Urinary bladder (tissue), 4 donors: ENCODE data around the gene DYSF. TPM values are rescaled to one million over a fixed set of nuclear protein-coding genes. Genes with fewer than 3 reads are reported as not detected.

Experiments
- DNase-seq: peaks from one replicate; pipeline ENCODE4 v3.0.0-alpha.2; 2015; ENCODE audit errors: extremely low spot score
- H3K27ac ChIP-seq: one replicate; pipeline ENCODE4 v1.5.1; 2013; ENCODE audit warnings: low read depth, mild to moderate bottlenecking, moderate library complexity
- H3K36me3 ChIP-seq: one replicate; pipeline ENCODE4 v1.6.1; 2013; ENCODE audit warnings: mild to moderate bottlenecking, moderate library complexity; ENCODE audit not compliant: insufficient read depth
- H3K4me1 ChIP-seq: one replicate; pipeline ENCODE4 v1.6.1; 2013; ENCODE audit warnings: mild to moderate bottlenecking, moderate library complexity; ENCODE audit not compliant: insufficient read depth
- H3K4me3 ChIP-seq: one replicate; pipeline ENCODE4 v1.5.1; 2013; ENCODE audit warnings: low read depth, low read length
- WGBS: extraction: QIAGEN DNeasy Blood & Tissue Kit; methylation state at CpG from one replicate; pipeline ENCODE4 v1.1.7; 2013; 5-methylcytosine and 5-hydroxymethylcytosine counted together
- polyA plus RNA-seq: library from polyadenylated mRNA; stranded (reverse); fragments of 200-250 nt; gene quantifications from one replicate; pipeline ENCODE4 v1.2.3, GENCODE V29; 2013
- total RNA-seq: library from RNA; depleted of rRNA; stranded (reverse); fragments of >200 nt; gene quantifications from one replicate; pipeline ENCODE4 v1.2.3, GENCODE V29; 2014
- donor health status: healthy with polysubstance abuse.
- donor health status: healthy.

DYSF gene
- total and polyA plus RNA-seq, 2 donors, result 19.0 to 22.9 TPM

DNA sequence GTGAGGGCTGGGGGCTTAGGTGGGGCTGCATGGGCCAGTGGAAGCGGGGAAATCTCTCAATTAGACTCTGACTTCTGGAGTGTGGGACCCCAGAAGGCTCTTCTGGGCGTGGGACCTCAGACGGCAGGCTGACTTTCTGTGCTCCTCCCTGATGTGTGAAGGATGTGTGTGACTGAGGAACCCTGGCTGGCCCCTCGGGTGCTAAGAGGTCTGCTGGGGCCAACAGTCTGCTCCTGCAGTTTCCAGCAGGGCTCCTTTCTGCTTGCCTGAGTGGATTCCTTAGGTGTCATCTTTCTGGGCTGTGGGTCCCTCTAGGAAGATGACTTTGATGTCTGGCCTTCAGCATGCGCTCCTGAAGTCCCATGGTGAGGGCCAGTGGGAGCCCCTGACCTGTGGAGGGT is 167.5 kb downstream of the DYSF start:
- Histone ChIP-seq H3K4me1 (no peaks in the 10 kb centered on the region), H3K36me3 (no peaks in the 10 kb centered on the region), H3K4me3 (no peak overlapping the region), H3K27ac (no peak overlapping the region)
- WGBS, result 83% methylated on average over 5 of the region's 5 CpGs
- DNase-seq, result no peak

DNA sequence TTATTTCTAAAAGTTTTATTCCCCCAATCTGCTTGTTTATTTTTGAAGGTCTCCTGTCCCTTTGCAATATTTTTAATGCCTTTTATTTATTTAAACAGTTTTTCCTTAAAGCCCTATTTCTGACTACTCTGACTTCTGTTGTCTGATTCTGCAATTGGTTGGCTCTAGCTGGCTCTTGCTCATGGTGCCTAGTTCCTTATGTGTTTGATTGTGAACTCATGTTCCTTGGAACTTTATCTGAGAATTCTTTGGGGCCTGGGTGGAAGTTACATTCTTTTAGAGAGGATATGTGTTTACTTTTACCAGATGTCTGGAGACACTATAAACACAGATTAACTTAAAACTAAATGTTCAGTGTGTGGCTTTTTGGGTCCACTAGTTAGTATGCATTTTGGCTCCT is 175.9 kb downstream of the DYSF start:
- Histone ChIP-seq H3K27ac (no peak overlapping the region), H3K4me3 (no peak overlapping the region), H3K36me3 (no peaks in the 10 kb centered on the region), H3K4me1 (no peaks in the 10 kb centered on the region)
- no peak for DNase-seq

DNA sequence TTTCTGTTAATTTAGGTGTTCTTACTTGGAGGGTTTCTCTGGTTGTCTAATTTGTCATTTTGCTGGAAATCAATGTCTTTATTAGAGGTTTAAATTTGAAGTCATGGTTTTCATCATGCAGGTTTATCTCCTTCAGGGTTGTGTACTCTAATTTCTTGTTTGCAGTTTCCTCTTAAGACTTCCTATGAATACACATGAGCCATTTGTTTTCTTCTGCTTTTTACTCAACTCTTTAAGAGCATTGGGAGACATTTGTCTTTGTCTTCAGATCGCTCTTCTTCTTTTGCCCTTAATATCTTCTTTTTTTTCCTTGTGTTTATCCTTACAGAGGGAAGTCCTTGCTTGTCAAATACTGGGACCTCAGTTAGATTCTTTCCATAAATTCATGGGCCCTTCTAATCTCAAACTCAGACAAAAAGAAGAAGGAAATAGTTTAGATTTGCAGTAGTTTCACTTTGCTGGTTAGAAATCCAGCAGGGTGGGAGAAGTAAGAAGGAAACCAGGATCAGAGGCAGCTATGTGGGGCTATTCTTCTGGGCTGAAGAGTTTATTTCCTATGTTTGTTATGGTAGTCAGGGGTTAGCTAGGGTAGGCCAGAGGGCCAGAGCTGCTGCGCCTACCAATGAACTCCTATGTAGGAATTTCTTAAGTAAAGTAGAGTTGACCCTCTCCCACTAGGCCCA is 176.6 kb downstream of the DYSF start:
- 90% methylated on average over 2 of the region's 2 CpGs for WGBS
- H3K36me3 ChIP-seq, result no peaks in the 10 kb centered on the region
- no peak overlapping the region for H3K4me3 ChIP-seq
- H3K27ac ChIP-seq, result no peak overlapping the region
- H3K4me1 ChIP-seq, result no peaks in the 10 kb centered on the region
- no peak for DNase-seq

DNA sequence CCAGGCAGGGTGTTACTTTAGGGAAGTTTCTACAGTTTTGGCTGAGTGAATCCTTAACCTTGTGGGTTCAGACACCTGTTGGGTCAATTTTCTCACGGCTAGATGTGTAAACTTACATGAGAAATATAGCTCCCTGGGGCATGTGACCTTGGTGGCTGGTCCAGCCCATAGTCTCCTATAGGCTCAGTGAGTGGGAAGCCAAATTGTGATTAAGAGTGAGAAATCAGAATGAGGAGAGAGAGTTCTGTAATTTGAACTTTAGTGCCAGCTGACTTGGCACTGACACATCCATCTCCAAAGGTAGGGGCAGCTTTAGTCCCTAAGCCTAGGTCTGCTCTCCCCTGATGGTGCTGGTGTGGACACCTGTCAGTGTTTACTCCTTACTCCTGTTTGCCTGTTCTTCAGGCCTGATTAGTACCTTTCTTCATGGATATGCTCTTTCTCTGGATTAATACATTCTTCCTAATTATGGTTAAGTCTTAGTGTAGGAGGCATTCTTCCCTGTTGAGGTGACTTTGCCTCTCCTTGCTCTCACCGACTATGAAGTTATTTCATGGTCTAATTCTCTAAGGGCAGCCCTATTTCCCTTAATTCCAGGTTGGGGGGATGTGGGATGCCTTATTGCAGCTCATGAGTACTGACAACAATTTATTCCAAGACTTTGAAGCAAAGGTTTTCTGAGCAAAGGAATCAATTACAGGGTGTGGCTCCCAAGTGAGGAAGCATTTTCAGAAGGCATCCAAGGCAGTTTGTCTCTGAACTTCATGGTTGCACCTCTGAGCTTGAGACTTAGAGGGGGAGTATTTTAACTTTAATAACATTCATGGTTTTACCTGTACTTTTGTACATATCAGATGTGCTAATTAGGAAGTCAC is 177.3 kb downstream of the DYSF start:
- no peak overlapping the region for H3K27ac ChIP-seq
- no peaks in the 10 kb centered on the region for H3K4me1 ChIP-seq
- WGBS, result 83% methylated on average over 2 of the region's 2 CpGs
- no peak for DNase-seq
- H3K4me3 ChIP-seq, result no peak overlapping the region
- H3K36me3 ChIP-seq, result no peaks in the 10 kb centered on the region

DNA sequence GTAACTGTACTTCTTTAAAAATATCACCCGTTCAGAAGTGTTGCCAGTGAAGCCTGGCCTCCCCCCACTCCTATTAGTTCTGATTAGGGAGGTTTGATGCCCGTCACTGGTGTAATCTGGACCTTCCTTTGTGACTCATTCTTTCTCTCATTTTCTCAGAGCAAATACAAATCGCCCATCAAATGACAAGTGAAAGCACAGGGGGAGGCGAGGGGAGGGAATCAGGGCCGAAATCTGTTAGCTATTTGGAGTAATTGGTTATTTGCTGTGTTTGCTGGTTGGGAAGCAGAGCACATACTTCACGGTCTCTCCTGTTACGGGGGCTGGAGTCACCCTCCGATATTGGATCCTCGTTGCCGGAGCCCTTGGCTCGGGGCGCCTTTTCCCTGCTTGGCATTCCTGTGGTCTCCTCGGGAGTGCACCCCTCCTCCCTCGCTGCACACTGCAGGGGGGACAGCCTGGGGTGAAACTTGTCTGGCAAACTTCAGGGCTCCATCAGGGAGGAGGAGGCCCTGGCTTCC is 178.1 kb downstream of the DYSF start:
- Histone ChIP-seq H3K27ac (no peak overlapping the region), H3K4me1 (no peaks in the 10 kb centered on the region), H3K4me3 (no peak overlapping the region), H3K36me3 (no peaks in the 10 kb centered on the region)
- DNase-seq, result no peak
- 69% methylated on average over 14 of the region's 14 CpGs for WGBS

DNA sequence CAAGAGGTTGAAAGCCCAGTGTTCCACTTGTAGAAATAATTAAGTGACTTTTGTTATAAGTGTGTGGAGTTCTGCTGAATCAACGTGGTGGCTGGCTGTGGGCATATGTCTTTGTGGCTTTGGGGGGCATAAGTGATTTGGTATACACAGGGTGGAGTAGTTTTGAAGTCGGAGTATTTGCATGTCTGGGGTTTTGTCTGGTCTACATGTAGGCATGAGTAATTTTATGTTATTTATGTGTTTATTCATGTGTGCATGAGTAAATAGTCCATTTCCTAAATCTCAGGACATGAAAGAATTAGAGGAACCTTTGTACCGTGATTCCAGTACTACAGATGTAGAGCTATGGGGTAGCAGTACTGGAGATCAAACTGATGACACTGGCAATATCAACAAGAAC is 179.7 kb downstream of the DYSF start:
- H3K4me1 ChIP-seq, result no peaks in the 10 kb centered on the region
- DNase-seq, result no peak
- 92% methylated on average over 3 of the region's 3 CpGs for WGBS
- H3K4me3 ChIP-seq, result no peak overlapping the region
- no peak overlapping the region for H3K27ac ChIP-seq
- no peaks in the 10 kb centered on the region for H3K36me3 ChIP-seq

DNA sequence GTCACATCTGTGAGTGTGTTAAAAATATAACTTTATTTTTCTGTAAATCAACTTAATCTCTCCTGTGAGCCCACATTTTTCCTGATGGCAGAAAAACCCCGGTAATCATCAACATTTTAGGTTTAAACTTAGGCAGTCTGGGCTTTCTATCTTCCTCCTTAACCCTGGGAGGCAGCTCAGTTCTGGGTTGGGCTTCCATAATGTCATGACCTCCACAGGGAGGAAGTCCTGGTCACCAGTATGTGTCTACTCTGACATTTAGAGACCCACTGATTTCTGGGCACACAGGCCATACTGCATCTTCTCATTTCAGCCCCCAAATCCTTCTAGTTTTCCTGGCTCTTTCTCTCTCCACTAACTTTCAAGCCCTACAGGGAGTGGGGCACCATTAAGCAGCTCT is 181.2 kb downstream of the DYSF start:
- Histone ChIP-seq H3K27ac (no peak overlapping the region), H3K4me1 (no peaks in the 10 kb centered on the region), H3K36me3 (no peaks in the 10 kb centered on the region), H3K4me3 (no peak overlapping the region)
- 88% methylated on average over 1 of the region's 1 CpG for WGBS
- DNase-seq, result no peak

DNA sequence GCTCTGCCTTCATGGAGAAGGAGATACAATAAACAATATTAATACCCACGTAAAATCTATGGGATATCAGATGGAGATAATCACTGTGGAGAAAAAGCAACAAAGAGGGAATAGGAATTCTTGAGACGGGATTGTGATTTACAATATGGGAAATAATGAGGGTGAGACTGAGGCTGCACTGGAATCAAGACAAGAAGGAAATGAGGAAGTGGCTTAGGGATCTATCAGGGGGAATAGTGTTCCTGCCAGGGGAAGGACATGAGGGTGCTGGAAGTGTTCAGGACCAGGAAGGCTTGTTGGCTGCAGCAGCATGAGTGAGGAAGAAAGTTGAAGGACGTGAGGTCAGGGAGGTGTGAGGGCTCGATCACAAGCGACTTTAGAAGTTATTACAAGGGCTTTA is 182.4 kb downstream of the DYSF start:
- no peaks in the 10 kb centered on the region for H3K4me1 ChIP-seq
- 60% methylated on average over 5 of the region's 5 CpGs for WGBS
- H3K27ac ChIP-seq, result no peak overlapping the region
- no peak overlapping the region for H3K4me3 ChIP-seq
- H3K36me3 ChIP-seq, result no peaks in the 10 kb centered on the region
- no peak for DNase-seq

DNA sequence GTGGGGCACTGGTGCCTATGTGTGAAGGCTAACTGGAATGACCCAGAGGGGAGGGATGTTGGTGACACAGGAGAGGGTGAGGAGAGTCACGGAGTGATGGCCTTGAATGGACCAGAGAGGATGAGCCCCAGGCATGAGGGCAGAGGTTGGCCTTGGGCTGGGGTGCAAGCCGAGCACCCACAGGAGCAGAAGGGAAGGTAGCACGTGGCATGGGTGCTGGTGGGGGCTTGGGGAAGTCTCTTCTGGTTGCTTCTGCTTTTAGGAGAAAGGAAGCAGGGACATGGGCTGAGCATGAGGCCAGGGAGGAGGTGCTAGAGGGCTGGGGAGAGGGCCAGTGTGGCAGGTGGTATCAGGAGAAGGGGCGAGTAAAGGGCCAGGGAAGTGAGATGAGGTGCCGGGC is 183.8 kb downstream of the DYSF start:
- Histone ChIP-seq H3K4me1 (no peaks in the 10 kb centered on the region), H3K27ac (no peak overlapping the region), H3K4me3 (no peak overlapping the region), H3K36me3 (no peaks in the 10 kb centered on the region)
- WGBS, result 92% methylated on average over 5 of the region's 5 CpGs
- no peak for DNase-seq

DNA sequence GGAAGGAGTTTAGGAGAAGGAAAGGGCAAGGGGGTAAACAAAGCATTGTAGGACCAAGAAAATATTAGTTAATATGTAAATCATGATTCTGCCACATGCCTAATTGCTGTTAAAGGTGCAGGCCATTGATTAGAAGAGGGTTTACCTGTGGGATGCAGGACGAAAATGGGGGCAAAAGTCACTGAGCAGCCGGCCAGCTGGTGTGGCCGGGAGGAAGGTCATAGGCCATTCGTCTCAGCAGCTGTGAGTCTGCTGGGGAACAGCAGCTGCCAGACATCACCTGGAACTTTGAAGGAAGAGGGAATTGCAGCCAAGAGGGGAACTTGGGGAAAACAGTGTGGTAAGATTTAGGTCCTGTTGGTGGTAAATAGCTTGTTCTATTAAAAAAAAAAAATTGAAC is 184.4 kb downstream of the DYSF start:
- DNase-seq, result no peak
- H3K36me3 ChIP-seq, result no peaks in the 10 kb centered on the region
- WGBS, result 61% methylated on average over 4 of the region's 4 CpGs
- H3K27ac ChIP-seq, result no peak overlapping the region
- no peaks in the 10 kb centered on the region for H3K4me1 ChIP-seq
- H3K4me3 ChIP-seq, result no peak overlapping the region

DNA sequence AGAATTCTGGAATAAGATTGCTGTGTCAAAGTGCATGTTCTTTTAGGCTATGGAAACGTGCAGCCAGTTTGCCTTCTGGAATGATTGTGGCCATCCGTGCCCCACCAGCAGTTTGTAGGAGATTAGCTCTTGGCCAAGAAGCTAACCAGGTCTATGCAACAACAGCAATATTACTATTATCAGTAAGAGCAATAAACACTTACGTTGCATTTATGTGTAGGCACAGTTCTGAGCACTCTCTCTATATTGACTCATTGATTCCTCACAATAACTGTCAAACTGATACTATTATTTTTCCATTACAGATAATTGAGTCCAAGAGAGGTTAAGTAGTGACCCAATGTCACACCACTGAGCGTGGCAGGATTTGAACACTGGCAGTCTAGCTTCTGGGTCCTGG is 186.4 kb downstream of the DYSF start:
- no peak overlapping the region for H3K27ac ChIP-seq
- WGBS, result 90% methylated on average over 4 of the region's 4 CpGs
- no peaks in the 10 kb centered on the region for H3K4me1 ChIP-seq

DNA sequence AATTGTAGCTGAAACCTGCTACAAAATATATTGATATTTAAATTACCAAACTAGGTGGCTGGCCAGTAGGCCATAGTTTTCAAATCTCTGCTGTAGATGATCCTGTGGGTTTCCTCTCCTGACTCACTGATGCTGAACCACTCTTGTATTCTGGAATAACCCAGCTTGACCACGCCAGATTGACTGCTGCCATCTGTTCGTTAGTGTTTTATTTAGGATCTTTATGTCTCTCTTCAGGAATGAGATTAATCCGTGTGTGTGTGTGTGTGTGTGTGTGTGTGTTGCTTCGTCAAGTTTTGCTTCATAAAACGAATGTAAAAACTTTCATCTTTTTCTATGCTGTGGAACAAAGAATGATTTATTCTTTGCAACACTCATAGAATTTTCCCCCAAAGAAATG is 187.1 kb downstream of the DYSF start:
- DNase-seq, result no peak
- 86% methylated on average over 5 of the region's 5 CpGs for WGBS

More for the DNA sequence above, 186.4 kb downstream of the DYSF start:
- Histone ChIP-seq H3K4me3 (no peak overlapping the region), H3K36me3 (no peaks in the 10 kb centered on the region)
- no peak for DNase-seq

DNA sequence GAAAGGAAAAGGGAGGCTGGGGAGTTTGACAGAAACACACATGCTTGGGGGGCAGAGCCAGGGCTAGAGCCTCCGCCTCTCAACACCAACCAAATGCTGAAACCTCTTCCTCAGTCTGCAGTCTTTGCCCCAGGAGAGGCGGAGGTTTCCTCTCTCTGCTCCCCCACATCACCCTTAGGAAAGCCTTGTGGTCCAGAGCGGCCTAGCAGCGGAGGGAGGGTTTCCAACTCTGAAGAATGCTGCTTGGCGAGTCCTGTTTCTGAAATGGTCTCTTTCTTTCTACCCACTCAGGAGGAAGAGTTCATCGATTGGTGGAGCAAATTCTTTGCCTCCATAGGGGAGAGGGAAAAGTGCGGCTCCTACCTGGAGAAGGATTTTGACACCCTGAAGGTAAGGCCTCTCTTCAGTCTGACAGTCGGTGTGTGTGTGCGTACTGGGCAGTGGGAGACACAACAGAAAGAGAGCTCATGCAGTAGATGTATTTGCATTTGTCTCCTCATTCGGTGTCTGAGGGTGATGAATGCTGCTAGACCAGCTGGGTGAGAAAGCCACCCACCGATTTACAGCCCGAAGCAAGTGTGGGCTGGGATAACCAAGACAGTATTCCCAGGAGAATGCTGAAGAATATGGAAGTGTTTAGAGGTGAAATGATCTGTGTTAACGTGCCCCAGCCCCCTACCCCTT is 190.5 kb downstream of the DYSF start:
- no peak overlapping the region for H3K4me3 ChIP-seq
- WGBS, result 83% methylated on average over 13 of the region's 13 CpGs
- H3K4me1 ChIP-seq, result no peaks in the 10 kb centered on the region
- H3K27ac ChIP-seq, result no peak overlapping the region
- no peaks in the 10 kb centered on the region for H3K36me3 ChIP-seq
- DNase-seq, result peak; percentile 10

More for the DNA sequence above, 187.1 kb downstream of the DYSF start:
- no peaks in the 10 kb centered on the region for H3K4me1 ChIP-seq
- no peak overlapping the region for H3K4me3 ChIP-seq
- no peak overlapping the region for H3K27ac ChIP-seq
- no peaks in the 10 kb centered on the region for H3K36me3 ChIP-seq

DNA sequence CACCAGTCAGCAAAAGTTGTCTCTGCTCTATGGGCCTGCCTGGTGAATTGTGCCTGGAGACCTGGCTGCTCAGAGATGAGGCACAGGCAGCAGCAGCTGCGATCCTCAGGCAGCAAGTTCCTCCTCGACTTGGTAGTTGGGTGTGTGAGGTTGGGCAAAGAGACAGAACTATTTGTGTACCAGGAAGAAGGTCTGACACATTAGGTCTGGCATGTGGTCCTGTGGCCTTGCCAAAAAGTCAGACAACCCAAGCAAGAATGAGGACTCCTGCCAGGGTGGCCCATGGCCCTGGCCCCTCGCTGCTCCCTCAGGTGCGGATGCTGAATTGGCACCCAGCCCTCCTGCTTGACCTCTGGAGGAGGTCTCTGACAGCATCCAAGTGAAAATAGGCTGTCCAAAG is 192.7 kb downstream of the DYSF start:
- H3K36me3 ChIP-seq, result no peaks in the 10 kb centered on the region
- H3K27ac ChIP-seq, result no peak overlapping the region
- H3K4me1 ChIP-seq, result no peaks in the 10 kb centered on the region
- WGBS, result 58% methylated on average over 4 of the region's 4 CpGs
- no peak for DNase-seq
- H3K4me3 ChIP-seq, result no peak overlapping the region
